GM18907 (cell line): ENCODE measurements around the gene MYO1C.
A peak's percentile ranks its signal among the peaks of the same experiment; 100 is the strongest.
"Not testable (repeated sequence)": the region's sequence is repeated elsewhere in the genome, so short reads cannot be mapped to it uniquely, and the experiment has no call there.

Experiments
- ATAC-seq: cut with Tn5 transposase; IDR thresholded peaks from one replicate; pipeline ENCODE4 v1.9.1; 2021; ENCODE audit warnings: mild to moderate bottlenecking, moderate library complexity; ENCODE audit not compliant: unreplicated experiment

The MYO1C gene

GRCh38 chr17:1492249-1493206 is at the start of gene MYO1C:
Gene MYO1C (minus strand): TSS chr17:1492686. CDS start chr17:1492487, 199 bp downstream.
- no peak for ATAC-seq

- no peak for ATAC-seq
These were observed 49.0 kb upstream of the MYO1C start for GRCh38 chr17:1541367-1541904.

GRCh38 chr17:1539811-1540210 is 47.3 kb upstream of the MYO1C start:
- ATAC-seq: no peak

GRCh38 chr17:1535737-1536136 is 43.3 kb upstream of the MYO1C start:
- ATAC-seq: no peak

GRCh38 chr17:1533661-1534325 is 41.3 kb upstream of the MYO1C start:
- ATAC-seq: no peak

- no peak for ATAC-seq
These were observed 40.5 kb upstream of the MYO1C start for GRCh38 chr17:1532836-1533602.

GRCh38 chr17:1529863-1530262 is 37.4 kb upstream of the MYO1C start:
- no peak for ATAC-seq

- not testable (repeated sequence) for ATAC-seq
These were observed 34.4 kb upstream of the MYO1C start for GRCh38 chr17:1526876-1527275.

- no peak for ATAC-seq
These were observed 30.1 kb upstream of the MYO1C start for GRCh38 chr17:1522626-1523025.

GRCh38 chr17:1521086-1521640 is 28.7 kb upstream of the MYO1C start:
- no peak for ATAC-seq

- ATAC-seq: no peak
These were observed 27.2 kb upstream of the MYO1C start for GRCh38 chr17:1519678-1520077.

- no peak for ATAC-seq
These were observed 25.9 kb upstream of the MYO1C start for GRCh38 chr17:1518410-1518809.

GRCh38 chr17:1516388-1517161 is 24.1 kb upstream of the MYO1C start, which contains the start of gene INPP5K:
Gene INPP5K (minus strand): TSS chr17:1516612. CDS start chr17:1516499, 113 bp downstream.
- ATAC-seq: peak; percentile 87

GRCh38 chr17:1515640-1516387 is 23.3 kb upstream of the MYO1C start:
- ATAC-seq: peak; percentile 20

- no peak for ATAC-seq
These were observed 19.9 kb upstream of the MYO1C start for GRCh38 chr17:1512351-1512750.

GRCh38 chr17:1511756-1512321 is 19.4 kb upstream of the MYO1C start:
- no peak for ATAC-seq

GRCh38 chr17:1511290-1511689 is 18.8 kb upstream of the MYO1C start:
- no peak for ATAC-seq

GRCh38 chr17:1509290-1509881 is 16.9 kb upstream of the MYO1C start:
- no peak for ATAC-seq
